Transverse colon (tissue), 3 donors: ENCODE data around the gene CTU1.

Source experiments
- EP300 ChIP-seq: sonication (generic); formaldehyde crosslinking; IDR thresholded peaks from one replicate; pipeline ENCODE4 v1.6.1; 2017; ENCODE audit warnings: antibody characterized with exemption, low read depth
- POLR2A ChIP-seq: fragments of 450-650 bp; IDR thresholded peaks from one replicate; pipeline ENCODE4 v1.6.1; 2016; ENCODE audit warnings: antibody characterized with exemption, mild to moderate bottlenecking, moderate library complexity
- TF ChIP-seq, protein P1 (sequence below), 5 experiments: fragments of 200-600 bp in 3 of 5; fragments of 450-650 bp in 2 of 5; sonication (generic) in 3 of 5; IDR thresholded peaks; 1 replicate in 2 of 5; 2 replicates in 3 of 5; pipeline ENCODE4 v1.5.1; 2016 to 2017; ENCODE audit warnings: antibody characterized with exemption in 5 of 5, inconsistent platforms in 3 of 5, mild to moderate bottlenecking in 2 of 5, moderate library complexity in 1 of 5

DNA sequence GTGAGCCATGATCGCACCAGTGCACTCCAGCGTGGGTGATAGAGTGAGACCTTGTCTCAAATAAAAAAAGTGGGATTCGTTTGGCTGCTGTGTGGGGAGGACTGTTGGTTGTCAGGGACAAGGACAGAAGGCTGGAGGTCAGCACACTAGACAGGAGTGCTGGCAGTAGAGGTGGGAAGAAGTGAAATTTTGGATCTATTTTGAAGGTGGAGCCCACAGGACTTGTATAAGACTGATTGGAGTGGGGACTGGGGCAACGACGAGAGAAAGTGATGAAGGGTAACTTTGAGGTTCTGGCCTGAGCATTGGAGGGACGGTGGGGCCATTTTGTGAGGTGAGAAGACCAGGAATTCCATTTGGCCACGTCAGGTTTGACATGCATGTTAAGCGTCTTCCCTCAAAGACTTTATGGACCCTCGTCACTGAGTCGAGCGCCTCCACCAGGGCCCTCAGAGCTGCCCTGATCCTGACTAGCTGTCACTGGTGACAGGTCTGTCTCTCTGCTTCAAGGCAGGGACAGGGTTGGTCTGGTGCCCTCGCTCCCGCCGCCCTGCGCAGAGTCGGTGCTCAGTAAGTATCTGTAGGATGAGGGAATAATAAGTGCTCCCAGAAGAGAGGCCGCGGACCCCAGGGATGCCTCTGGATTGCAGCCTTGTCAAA lies 673 bp downstream of the CTU1 start:
- TF ChIP-seq POLR2A (no peak), EP300 (no peak)
- TF ChIP-seq, protein P1, sequence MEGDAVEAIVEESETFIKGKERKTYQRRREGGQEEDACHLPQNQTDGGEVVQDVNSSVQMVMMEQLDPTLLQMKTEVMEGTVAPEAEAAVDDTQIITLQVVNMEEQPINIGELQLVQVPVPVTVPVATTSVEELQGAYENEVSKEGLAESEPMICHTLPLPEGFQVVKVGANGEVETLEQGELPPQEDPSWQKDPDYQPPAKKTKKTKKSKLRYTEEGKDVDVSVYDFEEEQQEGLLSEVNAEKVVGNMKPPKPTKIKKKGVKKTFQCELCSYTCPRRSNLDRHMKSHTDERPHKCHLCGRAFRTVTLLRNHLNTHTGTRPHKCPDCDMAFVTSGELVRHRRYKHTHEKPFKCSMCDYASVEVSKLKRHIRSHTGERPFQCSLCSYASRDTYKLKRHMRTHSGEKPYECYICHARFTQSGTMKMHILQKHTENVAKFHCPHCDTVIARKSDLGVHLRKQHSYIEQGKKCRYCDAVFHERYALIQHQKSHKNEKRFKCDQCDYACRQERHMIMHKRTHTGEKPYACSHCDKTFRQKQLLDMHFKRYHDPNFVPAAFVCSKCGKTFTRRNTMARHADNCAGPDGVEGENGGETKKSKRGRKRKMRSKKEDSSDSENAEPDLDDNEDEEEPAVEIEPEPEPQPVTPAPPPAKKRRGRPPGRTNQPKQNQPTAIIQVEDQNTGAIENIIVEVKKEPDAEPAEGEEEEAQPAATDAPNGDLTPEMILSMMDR (IDR thresholded peaks at IDR 0.05), result no peak
